Naive thymus-derived CD4-positive, alpha-beta T cell (primary cell): ENCODE measurements around the gene AGPAT4. TPM values are rescaled to one million over a fixed set of nuclear protein-coding genes. Genes with fewer than 3 reads are reported as not detected.
"Not testable (repeated sequence)": the region's sequence is repeated elsewhere in the genome, so short reads cannot be mapped to it uniquely, and the experiment has no call there.

Experiments
- ATAC-seq: fragments of 150-1000 bp; cut with Tn5 transposase; 2 replicates; pipeline ENCODE4 v1.10.0; 2021; ENCODE audit warnings: mild to moderate bottlenecking, moderate library complexity
- CTCF ChIA-PET: fragments of 350-600 bp; sonication (Branson Sonifier 250); formaldehyde crosslinking; loops from one replicate; lab custom pipeline; 2021; ENCODE audit warnings: antibody characterized with exemption; lab: Charles Lee
- POLR2A ChIA-PET: fragments of 350-600 bp; sonication (Branson Sonifier 250); formaldehyde crosslinking; loops from one replicate; lab custom pipeline; 2021; ENCODE audit warnings: antibody characterized with exemption, inconsistent platforms; lab: Charles Lee
- DNase-seq, 9 donors: peaks; one replicate each; pipeline versions ENCODE4 v3.0.0 to v3.0.0-alpha.2; 2020 to 2022; ENCODE audit warnings: mixed read lengths in 1 of 9
- H3K27ac ChIP-seq: one replicate; pipeline ENCODE4 v1.7.0; 2013; ENCODE audit warnings: mild to moderate bottlenecking, low read depth, low read length, moderate library complexity
- H3K27me3 ChIP-seq, 2 donors: one replicate each; pipeline ENCODE4 v1.7.0; 2013; ENCODE audit warnings: low read length in 2 of 2, mild to moderate bottlenecking in 2 of 2, moderate library complexity in 2 of 2; ENCODE audit not compliant: control insufficient read depth in 2 of 2, insufficient read depth in 2 of 2
- H3K36me3 ChIP-seq, 3 experiments: 1 replicate in 2 of 3; 2 replicates in 1 of 3; pipeline ENCODE4 v1.7.0; 2013; ENCODE audit warnings: low read length in 3 of 3, mild to moderate bottlenecking in 3 of 3, moderate library complexity in 1 of 3; ENCODE audit not compliant: insufficient read depth in 3 of 3, control insufficient read depth in 2 of 3
- H3K4me1 ChIP-seq, 2 donors: one replicate each; pipeline ENCODE4 v1.7.0; 2013; ENCODE audit warnings: low read length in 2 of 2, mild to moderate bottlenecking in 2 of 2, moderate library complexity in 1 of 2; ENCODE audit not compliant: control insufficient read depth in 2 of 2, insufficient read depth in 2 of 2
- H3K4me3 ChIP-seq: 2 replicates; pipeline ENCODE4 v1.7.0; 2013; ENCODE audit warnings: mild to moderate bottlenecking, low read length
- H3K9me3 ChIP-seq, 3 experiments: 1 replicate in 2 of 3; 2 replicates in 1 of 3; pipeline ENCODE4 v1.7.0; 2013; ENCODE audit warnings: low read length in 3 of 3; ENCODE audit not compliant: control insufficient read depth in 2 of 3
- H3K27ac Mint-ChIP-seq, 9 donors: one replicate each; pipeline ENCODE4 v1.8.0; 2020 to 2022; ENCODE audit warnings: mixed read lengths in 9 of 9, mild to moderate bottlenecking in 8 of 9, moderate library complexity in 5 of 9, inconsistent platforms in 2 of 9
- H3K27me3 Mint-ChIP-seq, 5 donors: one replicate each; pipeline ENCODE4 v1.8.0; 2021 to 2022; ENCODE audit warnings: mixed read lengths in 5 of 5, mild to moderate bottlenecking in 1 of 5
- H3K36me3 Mint-ChIP-seq, 5 donors: one replicate each; pipeline ENCODE4 v1.8.0; 2020 to 2022; ENCODE audit warnings: mixed read lengths in 5 of 5, mild to moderate bottlenecking in 3 of 5, inconsistent platforms in 1 of 5
- H3K4me1 Mint-ChIP-seq, 7 donors: one replicate each; pipeline ENCODE4 v1.8.0; 2020 to 2022; ENCODE audit warnings: mixed read lengths in 7 of 7, mild to moderate bottlenecking in 3 of 7, inconsistent platforms in 1 of 7
- H3K4me3 Mint-ChIP-seq, 10 donors: one replicate each; pipeline ENCODE4 v1.8.0; 2020 to 2022; ENCODE audit warnings: mild to moderate bottlenecking in 10 of 10, mixed read lengths in 10 of 10, moderate library complexity in 6 of 10, inconsistent platforms in 2 of 10
- H3K9me3 Mint-ChIP-seq, 11 donors: one replicate each; pipeline ENCODE4 v1.8.0; 2020 to 2022; ENCODE audit warnings: mixed read lengths in 11 of 11, mild to moderate bottlenecking in 4 of 11, inconsistent platforms in 1 of 11, moderate library complexity in 1 of 11
- intact Hi-C, 2 donors: fragments of 100-400 bp; cut with micrococcal nuclease; formaldehyde crosslinking; loops; one replicate each; pipeline ENCODE4 v1.15.1; 2023
- polyA plus RNA-seq, 2 donors: library from polyadenylated mRNA; unstranded; fragments of 300-500 nt; fragmentation: Illumina TruSeq; gene quantifications; one replicate each; pipeline ENCODE4 v1.2.3, GENCODE V29; 2021
- total RNA-seq, 6 experiments: library from RNA in 5 of 6; stranded (reverse) in 5 of 6; gene quantifications; 1 replicate in 5 of 6; 2 replicates in 1 of 6; pipeline ENCODE4 v1.2.3 and lab custom pipeline; 2021 to 2026

AGPAT4 gene
- total and polyA plus RNA-seq, 7 experiments from 2014 or later: 1.1 to 16.2 (median 2.4) TPM

GRCh38 chr6:161224951-161225680 is 48.7 kb downstream of the AGPAT4 start:
- H3K27ac ChIP-seq, H3K36me3 ChIP-seq, H3K27me3 Mint-ChIP-seq, H3K27me3 ChIP-seq, H3K9me3 ChIP-seq, CTCF ChIA-PET, POLR2A ChIA-PET, ATAC-seq, H3K4me3 ChIP-seq, H3K9me3 Mint-ChIP-seq, DNase-seq: not testable (repeated sequence)
- peak overlapping the region in 3 of 9 donors; percentile 2 to 96 (median 3) for H3K27ac Mint-ChIP-seq
- H3K4me1 Mint-ChIP-seq: peaks cover 9 to 69% (median 25%) of the 10 kb centered on the region in 7 donors
- H3K4me1 ChIP-seq: peaks cover 0 to 16% of the 10 kb centered on the region in 2 donors
- H3K4me3 Mint-ChIP-seq: peak overlapping the region in 1 of 10 donors; percentile 67
- H3K36me3 Mint-ChIP-seq: peaks cover 5 to 29% (median 13%) of the 10 kb centered on the region in 5 donors
- intact Hi-C loops: loop anchor here in 1 of 2 donors (5.0 to 10.0 kb wide), 3 partner anchors 110 to 233 kb away; partner anchors contain the start of gene MAP3K4

GRCh38 chr6:161223646-161224045 is 50.2 kb downstream of the AGPAT4 start:
- peaks cover 5 to 56% (median 22%) of the 10 kb centered on the region in 7 donors for H3K4me1 Mint-ChIP-seq
- CTCF ChIA-PET: no interaction called here
- peaks cover 0 to 5% (median 0%) of the 10 kb centered on the region in 11 donors for H3K9me3 Mint-ChIP-seq
- no peaks in the 10 kb centered on the region for H3K9me3 ChIP-seq
- peak overlapping the region in 1 of 10 donors; percentile 56 for H3K4me3 Mint-ChIP-seq
- peaks cover 5 to 26% (median 13%) of the 10 kb centered on the region in 5 donors for H3K36me3 Mint-ChIP-seq
- no peak overlapping the region for H3K4me3 ChIP-seq
- no peaks in the 10 kb centered on the region for H3K27me3 ChIP-seq
- peak overlapping the region in 1 of 9 donors; percentile 71 for H3K27ac Mint-ChIP-seq
- H3K36me3 ChIP-seq: no peaks in the 10 kb centered on the region
- DNase-seq (no peak), ATAC-seq (no peak)
- intact Hi-C loops: loop anchor here in 1 of 2 donors (10.0 kb wide), 1 partner anchor 109 kb away; no protein-coding TSS in a partner anchor
- no peak overlapping the region for H3K27ac ChIP-seq
- H3K27me3 Mint-ChIP-seq: peaks cover 0 to 4% (median 0%) of the 10 kb centered on the region in 5 donors
- POLR2A ChIA-PET: no interaction called here
- H3K4me1 ChIP-seq: peaks cover 0 to 16% of the 10 kb centered on the region in 2 donors

- no peak overlapping the region for H3K27ac Mint-ChIP-seq
- intact Hi-C loops: loop anchor here in 1 of 2 donors (10.0 kb wide), 1 partner anchor 108 kb away; no protein-coding TSS in a partner anchor
- DNase-seq (no peak), ATAC-seq (no peak)
- Histone ChIP-seq H3K4me1 (peaks cover 0 to 16% of the 10 kb centered on the region in 2 donors), H3K27me3 (no peaks in the 10 kb centered on the region), H3K9me3 (no peaks in the 10 kb centered on the region), H3K4me3 (no peak overlapping the region), H3K27ac (no peak overlapping the region), H3K36me3 (no peaks in the 10 kb centered on the region)
- peaks cover 5 to 49% (median 20%) of the 10 kb centered on the region in 7 donors for H3K4me1 Mint-ChIP-seq
- H3K27me3 Mint-ChIP-seq: peaks cover 0 to 4% (median 0%) of the 10 kb centered on the region in 5 donors
- H3K36me3 Mint-ChIP-seq: peaks cover 5 to 25% (median 19%) of the 10 kb centered on the region in 5 donors
- no peak overlapping the region for H3K4me3 Mint-ChIP-seq
- peaks cover 0 to 5% (median 0%) of the 10 kb centered on the region in 11 donors for H3K9me3 Mint-ChIP-seq
- POLR2A ChIA-PET: no interaction called here
- CTCF ChIA-PET: no interaction called here
Measured at GRCh38 chr6:161222706-161223234, 51.1 kb downstream of the AGPAT4 start.

GRCh38 chr6:161220346-161220745 is 53.5 kb downstream of the AGPAT4 start:
- Histone ChIP-seq H3K27me3 (no peaks in the 10 kb centered on the region), H3K27ac (no peak overlapping the region), H3K9me3 (no peaks in the 10 kb centered on the region), H3K36me3 (no peaks in the 10 kb centered on the region), H3K4me3 (no peak overlapping the region), H3K4me1 (peaks cover 0 to 4% of the 10 kb centered on the region in 2 donors)
- ChIA-PET POLR2A (no interaction called here), CTCF (no interaction called here)
- H3K9me3 Mint-ChIP-seq: peaks cover 0 to 15% (median 5%) of the 10 kb centered on the region in 11 donors
- no peak overlapping the region for H3K4me3 Mint-ChIP-seq
- H3K4me1 Mint-ChIP-seq: peaks cover 0 to 31% (median 5%) of the 10 kb centered on the region in 7 donors
- no peak overlapping the region for H3K27ac Mint-ChIP-seq
- intact Hi-C loops: loop anchor here in 1 of 2 donors (10.0 kb wide), 1 partner anchor 106 kb away; no protein-coding TSS in a partner anchor
- H3K27me3 Mint-ChIP-seq: peaks cover 0 to 4% (median 0%) of the 10 kb centered on the region in 5 donors
- ATAC-seq (no peak), DNase-seq (no peak)
- H3K36me3 Mint-ChIP-seq: peaks cover 12 to 41% (median 37%) of the 10 kb centered on the region in 5 donors

- DNase-seq (no peak), ATAC-seq (no peak)
- no peaks in the 10 kb centered on the region for H3K36me3 ChIP-seq
- POLR2A ChIA-PET: no interaction called here
- intact Hi-C loops: loop anchor here in 1 of 2 donors (10.0 kb wide), 1 partner anchor 105 kb away; no protein-coding TSS in a partner anchor
- H3K27ac ChIP-seq: no peak overlapping the region
- Mint-ChIP-seq H3K36me3 (peaks cover 12 to 40% (median 34%) of the 10 kb centered on the region in 5 donors), H3K27ac (no peak overlapping the region), H3K4me3 (no peak overlapping the region), H3K4me1 (peaks cover 0 to 24% (median 0%) of the 10 kb centered on the region in 7 donors), H3K27me3 (peaks cover 0 to 4% (median 0%) of the 10 kb centered on the region in 5 donors), H3K9me3 (peaks cover 0 to 19% (median 5%) of the 10 kb centered on the region in 11 donors)
- CTCF ChIA-PET: no interaction called here
- no peaks in the 10 kb centered on the region for H3K27me3 ChIP-seq
- no peak overlapping the region for H3K4me3 ChIP-seq
- no peaks in the 10 kb centered on the region for H3K4me1 ChIP-seq
- no peaks in the 10 kb centered on the region for H3K9me3 ChIP-seq
Measured at GRCh38 chr6:161219680-161220079, 54.2 kb downstream of the AGPAT4 start.

- H3K4me3 ChIP-seq: no peak overlapping the region
- H3K4me1 ChIP-seq: no peaks in the 10 kb centered on the region
- H3K9me3 ChIP-seq: no peaks in the 10 kb centered on the region
- POLR2A ChIA-PET: no interaction called here
- DNase-seq: no peak
- H3K36me3 ChIP-seq: no peaks in the 10 kb centered on the region
- Mint-ChIP-seq H3K36me3 (peaks cover 16 to 46% (median 34%) of the 10 kb centered on the region in 5 donors), H3K27me3 (peaks cover 0 to 4% (median 0%) of the 10 kb centered on the region in 5 donors), H3K9me3 (peaks cover 0 to 29% (median 9%) of the 10 kb centered on the region in 11 donors), H3K4me3 (no peak overlapping the region), H3K4me1 (peaks cover 0 to 13% (median 0%) of the 10 kb centered on the region in 7 donors), H3K27ac (no peak overlapping the region)
- CTCF ChIA-PET: no interaction called here
- H3K27ac ChIP-seq: no peak overlapping the region
- intact Hi-C loops: no loop called here
- ATAC-seq: no peak
- H3K27me3 ChIP-seq: no peaks in the 10 kb centered on the region
Measured at GRCh38 chr6:161218222-161218621, 55.6 kb downstream of the AGPAT4 start.
